8988T (cell line): Measurements from ENCODE around the gene SMCHD1.
"Not testable (repeated sequence)": the region's sequence is repeated elsewhere in the genome, so short reads cannot be mapped to it uniquely, and the experiment has no call there.

Source experiments
- DNase-seq: peaks from one replicate; pipeline ENCODE4 v3.0.0; 2011

Gene SMCHD1

GRCh38 chr18:2660849-2661248, 5.3 kb downstream of the SMCHD1 start:
- DNase-seq = not testable (repeated sequence)

- not testable (repeated sequence) for DNase-seq
These were observed 6.8 kb downstream of the SMCHD1 start for GRCh38 chr18:2662288-2662687.

GRCh38 chr18:2662990-2663389, 7.5 kb downstream of the SMCHD1 start:
- no peak for DNase-seq

GRCh38 chr18:2672410-2672809, 16.9 kb downstream of the SMCHD1 start:
- DNase-seq = no peak

- DNase-seq = no peak
These were observed 17.3 kb downstream of the SMCHD1 start for GRCh38 chr18:2672872-2673271.

GRCh38 chr18:2678933-2679332, 23.4 kb downstream of the SMCHD1 start:
- not testable (repeated sequence) for DNase-seq

- no peak for DNase-seq
These were observed 24.8 kb downstream of the SMCHD1 start for GRCh38 chr18:2680216-2680792.

GRCh38 chr18:2681993-2682603, 26.6 kb downstream of the SMCHD1 start:
- DNase-seq = no peak

- no peak for DNase-seq
These were observed 27.5 kb downstream of the SMCHD1 start for GRCh38 chr18:2683055-2683454.

- no peak for DNase-seq
These were observed 30.9 kb downstream of the SMCHD1 start for GRCh38 chr18:2686349-2686968.

GRCh38 chr18:2687390-2688001, 32.0 kb downstream of the SMCHD1 start:
- DNase-seq = no peak

- DNase-seq = no peak
These were observed 37.0 kb downstream of the SMCHD1 start for GRCh38 chr18:2692508-2692907.

- DNase-seq = no peak
These were observed 41.7 kb downstream of the SMCHD1 start for GRCh38 chr18:2697184-2697583.

- DNase-seq = no peak
These were observed 43.5 kb downstream of the SMCHD1 start for GRCh38 chr18:2699001-2699400.

- no peak for DNase-seq
These were observed 49.0 kb downstream of the SMCHD1 start for GRCh38 chr18:2704541-2704940.

- DNase-seq = no peak
These were observed 51.4 kb downstream of the SMCHD1 start for GRCh38 chr18:2706903-2707302.

- no peak for DNase-seq
These were observed 52.1 kb downstream of the SMCHD1 start for GRCh38 chr18:2707551-2708168.

GRCh38 chr18:2709316-2709715, 53.8 kb downstream of the SMCHD1 start:
- DNase-seq = no peak

- no peak for DNase-seq
These were observed 58.6 kb downstream of the SMCHD1 start for GRCh38 chr18:2714140-2714539.

- DNase-seq = no peak
These were observed 60.5 kb downstream of the SMCHD1 start for GRCh38 chr18:2715990-2716389.

GRCh38 chr18:2716394-2717326, 61.1 kb downstream of the SMCHD1 start:
- no peak for DNase-seq

- DNase-seq = no peak
These were observed 61.9 kb downstream of the SMCHD1 start for GRCh38 chr18:2717407-2717806.

GRCh38 chr18:2719040-2719439, 63.5 kb downstream of the SMCHD1 start:
- no peak for DNase-seq
